Fibroblast of lung (primary cell): ENCODE measurements around the gene ITPR1. TPM values are rescaled to one million over a fixed set of nuclear protein-coding genes. Genes with fewer than 3 reads are reported as not detected.
"Not testable (repeated sequence)": the region's sequence is repeated elsewhere in the genome, so short reads cannot be mapped to it uniquely, and the experiment has no call there.

Source experiments
- DNase-seq, 2 donors: peaks; one replicate each; pipeline versions ENCODE4 v3.0.0 to v3.0.0-alpha.2; 2010; ENCODE audit warnings: low read depth in 2 of 2
- H2AFZ ChIP-seq: 2 replicates; pipeline ENCODE4 v1.5.1; 2012; ENCODE audit warnings: low read length, control low read depth, inconsistent platforms
- H3K27ac ChIP-seq: 2 replicates; pipeline ENCODE4 v1.5.1; 2011; ENCODE audit warnings: low read length, control low read depth; ENCODE audit not compliant: insufficient read depth
- H3K27me3 ChIP-seq: 2 replicates; pipeline ENCODE4 v1.5.1; 2011; ENCODE audit warnings: mild to moderate bottlenecking, low read length; ENCODE audit not compliant: control insufficient read depth, insufficient read depth
- H3K36me3 ChIP-seq: 2 replicates; pipeline ENCODE4 v1.5.1; 2011; ENCODE audit warnings: low read length; ENCODE audit not compliant: control insufficient read depth, insufficient read depth
- H3K4me1 ChIP-seq: 2 replicates; pipeline ENCODE4 v1.5.1; 2011; ENCODE audit warnings: low read length; ENCODE audit not compliant: control insufficient read depth, insufficient read depth; ENCODE audit errors: extremely low read depth
- H3K4me2 ChIP-seq: 2 replicates; pipeline ENCODE4 v1.5.1; 2011; ENCODE audit warnings: low read length, control low read depth; ENCODE audit not compliant: insufficient read depth; ENCODE audit errors: extremely low read depth
- H3K4me3 ChIP-seq, 4 experiments: fragments of 200-600 bp in 1 of 4; sonication (generic) in 1 of 4; replicated peaks in 1 of 4; 2 replicates each; pipeline ENCODE4 v1.5.1; 2011 to 2016; ENCODE audit warnings: low read length in 4 of 4, low read depth in 3 of 4, mild to moderate bottlenecking in 3 of 4, control low read depth in 2 of 4, inconsistent platforms in 1 of 4, mixed read lengths in 1 of 4; ENCODE audit not compliant: insufficient read depth in 1 of 4; ENCODE audit errors: control extremely low read depth in 1 of 4
- H3K79me2 ChIP-seq: 2 replicates; pipeline ENCODE4 v1.5.1; 2012; ENCODE audit warnings: mild to moderate bottlenecking, low read length, inconsistent platforms; ENCODE audit not compliant: control insufficient read depth, insufficient read depth
- H3K9ac ChIP-seq: 2 replicates; pipeline ENCODE4 v1.5.1; 2011; ENCODE audit warnings: mild to moderate bottlenecking, low read length, control low read depth; ENCODE audit not compliant: insufficient read depth
- H3K9me3 ChIP-seq: 2 replicates; pipeline ENCODE4 v1.5.1; 2012; ENCODE audit warnings: low read depth, low read length; ENCODE audit not compliant: control insufficient read depth, insufficient read depth
- H4K20me1 ChIP-seq: 2 replicates; pipeline ENCODE4 v1.5.1; 2011; ENCODE audit warnings: low read length; ENCODE audit not compliant: control insufficient read depth, insufficient read depth; ENCODE audit errors: extremely low read depth
- CTCF ChIP-seq, 2 donors: IDR thresholded peaks in 1 of 2; conservative IDR thresholded peaks in 1 of 2; 1 replicate in 1 of 2; 2 replicates in 1 of 2; pipeline ENCODE4 v1.5.1; 2011 to 2012; ENCODE audit warnings: low read length in 2 of 2, control low read depth in 1 of 2, inconsistent platforms in 1 of 2, low read depth in 1 of 2, mild to moderate bottlenecking in 1 of 2
- EZH2 ChIP-seq: IDR thresholded peaks from 2 replicates; pipeline ENCODE4 v1.5.1; 2012; ENCODE audit warnings: low read length, control low read depth, mild to moderate bottlenecking; ENCODE audit errors: missing control alignments
- polyA plus RNA-seq, 2 donors: library from polyadenylated mRNA; depleted of rRNA in 1 of 2; stranded (reverse) in 1 of 2; unstranded in 1 of 2; fragments of >200 nt; gene quantifications; 2 replicates each; pipeline ENCODE4 v1.2.1, GENCODE V29; 2011 to 2012; ENCODE audit warnings: missing spikeins in 1 of 2
- total RNA-seq: library from RNA; depleted of rRNA; stranded (reverse); fragments of >200 nt; gene quantifications from 2 replicates; pipeline ENCODE4 v1.2.1, GENCODE V29; 2014

Gene ITPR1
- total and polyA plus RNA-seq, 2 donors (not counting 1 experiment from before 2014, with no cell fraction given) = 19.2 to 87.0 TPM

GRCh38 chr3:4588466-4588865 lies 95.3 kb downstream of the ITPR1 start:
- Histone ChIP-seq H3K4me3 (no peak overlapping the region), H3K4me2 (peak overlapping the region; percentile 27), H3K27me3 (no peaks in the 10 kb centered on the region), H3K9me3 (no peaks in the 10 kb centered on the region), H3K79me2 (no peaks in the 10 kb centered on the region), H3K36me3 (no peaks in the 10 kb centered on the region), H3K9ac (no peak overlapping the region), H3K4me1 (peaks cover 12% of the 10 kb centered on the region), H4K20me1 (no peaks in the 10 kb centered on the region), H2AFZ (no peak overlapping the region), H3K27ac (no peak overlapping the region)
- TF ChIP-seq EZH2 (no peak), CTCF (conservative IDR thresholded peaks at IDR 0.05 in 1 of 2, IDR thresholded peaks at IDR 0.05 in 1 of 2; ENCODE audit: low read depth in 1 of 2, low read length in 2 of 2) (no peak)
- DNase-seq = peak; percentile 63 to 67

- no peak for DNase-seq
- Histone ChIP-seq H3K4me2 (no peak overlapping the region), H4K20me1 (no peaks in the 10 kb centered on the region), H3K36me3 (no peaks in the 10 kb centered on the region), H3K9me3 (no peaks in the 10 kb centered on the region), H3K4me3 (no peak overlapping the region), H3K4me1 (peaks cover 7% of the 10 kb centered on the region), H2AFZ (no peak overlapping the region), H3K27me3 (no peaks in the 10 kb centered on the region), H3K9ac (no peak overlapping the region), H3K27ac (no peak overlapping the region), H3K79me2 (no peaks in the 10 kb centered on the region)
- TF ChIP-seq CTCF (conservative IDR thresholded peaks at IDR 0.05 in 1 of 2, IDR thresholded peaks at IDR 0.05 in 1 of 2; ENCODE audit: low read depth in 1 of 2, low read length in 2 of 2) (no peak), EZH2 (no peak)
Measured at GRCh38 chr3:4589475-4590097, 96.4 kb downstream of the ITPR1 start.

- not testable (repeated sequence) for H3K9ac ChIP-seq, H3K36me3 ChIP-seq, H3K27me3 ChIP-seq, DNase-seq, H3K79me2 ChIP-seq, H3K4me3 ChIP-seq, H2AFZ ChIP-seq, H3K4me2 ChIP-seq, H3K9me3 ChIP-seq, H4K20me1 ChIP-seq, H3K4me1 ChIP-seq, H3K27ac ChIP-seq
Measured at GRCh38 chr3:4590849-4591248, 97.7 kb downstream of the ITPR1 start.
